ENCODE results near the gene WDR33.
"Not testable (repeated sequence)": the region's sequence is repeated elsewhere in the genome, so short reads cannot be mapped to it uniquely, and the experiment has no call there.

The WDR33 gene

DNA sequence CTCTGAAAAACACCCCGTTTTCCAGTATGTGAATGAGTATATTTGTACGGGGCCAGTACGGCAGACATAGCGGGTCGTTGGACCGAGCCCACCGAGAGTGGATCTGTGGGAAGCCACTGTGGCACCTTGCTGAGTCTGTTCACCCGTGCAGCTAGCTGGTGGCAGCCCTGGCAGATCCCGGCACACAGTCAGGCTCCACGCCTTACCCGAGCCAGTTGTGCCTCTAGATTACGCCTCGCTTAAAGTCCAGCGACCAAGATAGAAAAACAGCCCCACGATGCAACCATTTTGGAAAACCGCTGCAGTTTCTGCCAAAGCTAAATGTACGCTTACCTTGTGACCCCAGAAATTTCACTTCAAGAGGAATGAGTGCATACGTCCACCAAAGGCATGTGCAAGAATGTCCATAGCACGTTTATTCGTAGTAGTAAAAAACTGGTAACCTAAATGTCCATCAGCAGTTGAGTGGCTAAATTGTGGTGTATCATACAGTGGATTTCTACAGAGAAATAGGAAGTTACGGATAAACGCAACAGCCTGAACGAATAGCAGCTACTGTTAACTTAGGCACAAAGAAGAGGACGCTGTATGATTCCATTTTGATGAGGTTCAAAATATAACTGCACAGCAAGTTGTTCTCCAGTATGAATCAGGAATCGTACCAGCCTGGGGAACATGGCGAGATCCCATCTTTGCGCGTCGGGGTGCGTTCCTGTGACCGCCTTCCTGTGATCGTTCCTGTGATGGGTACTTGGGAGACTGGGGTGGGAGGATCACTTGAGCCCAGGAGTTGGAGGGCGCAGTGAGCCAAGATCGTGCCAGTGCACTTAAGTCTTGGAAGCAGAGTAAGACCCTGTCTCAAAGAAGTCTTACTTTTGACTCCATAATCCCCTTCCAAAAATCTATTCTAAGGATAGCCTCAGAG lies 688 bp upstream of the WDR33 start:
- DNase-seq (ENCODE audit: extremely low read depth in 1 of 2, low read depth in 1 of 2), result no peak

DNA sequence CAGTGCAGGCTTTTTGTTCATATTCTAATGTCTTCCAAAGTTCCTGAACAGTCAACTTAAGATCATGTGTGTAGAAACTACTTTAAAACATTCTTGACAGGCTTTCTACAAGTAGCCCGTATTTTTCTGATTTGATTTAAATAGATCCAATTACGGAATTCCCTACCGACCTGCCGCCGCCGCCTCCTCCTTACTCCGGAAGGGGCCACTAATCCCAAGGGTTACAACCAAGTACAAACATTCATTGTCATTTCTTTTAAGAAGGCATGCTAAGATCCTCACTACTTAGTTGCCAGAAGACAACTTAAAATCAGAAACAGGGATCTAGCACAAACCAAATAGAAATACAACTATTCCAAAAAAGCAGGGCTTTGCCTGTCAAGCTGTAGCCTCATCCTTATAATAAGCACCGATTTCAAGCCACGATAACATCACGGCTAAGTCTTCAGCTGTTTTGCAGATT lies 784 bp downstream of the WDR33 start:
- DNase-seq (ENCODE audit: extremely low read depth in 1 of 2, low read depth in 1 of 2), result no peak

DNA sequence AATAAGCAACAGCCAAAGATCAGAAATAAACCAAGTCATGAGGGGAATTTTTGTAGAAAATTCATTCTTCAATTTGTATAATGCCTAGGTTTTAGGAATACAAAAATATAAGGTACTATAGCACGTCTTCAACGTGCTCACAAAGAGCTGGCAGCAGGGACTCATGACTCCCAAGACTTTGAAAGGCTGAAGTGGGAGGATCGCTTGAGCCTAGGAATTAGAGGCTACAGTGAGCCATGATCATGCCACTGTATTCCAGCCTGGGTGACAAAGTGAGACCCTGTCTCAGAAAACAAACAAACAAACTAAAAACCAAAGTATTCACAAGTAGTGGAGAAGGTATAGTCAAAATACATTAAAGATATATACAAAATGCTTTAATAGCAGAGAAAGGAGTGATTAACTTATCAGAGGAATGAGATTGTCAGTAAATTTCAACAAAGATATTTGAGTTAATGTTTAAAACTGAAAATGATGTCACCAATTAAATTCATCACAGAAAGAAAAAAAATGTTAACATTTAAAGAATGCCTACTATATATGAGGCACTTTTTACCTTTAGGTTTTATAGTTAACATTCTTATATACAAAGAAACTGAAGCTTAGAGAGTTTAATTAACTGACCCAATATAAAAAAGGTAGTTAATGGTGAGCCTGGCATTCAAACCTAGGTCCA lies 3.2 kb downstream of the WDR33 start:
- DNase-seq (ENCODE audit: extremely low read depth in 1 of 2, low read depth in 1 of 2), result no peak

DNA sequence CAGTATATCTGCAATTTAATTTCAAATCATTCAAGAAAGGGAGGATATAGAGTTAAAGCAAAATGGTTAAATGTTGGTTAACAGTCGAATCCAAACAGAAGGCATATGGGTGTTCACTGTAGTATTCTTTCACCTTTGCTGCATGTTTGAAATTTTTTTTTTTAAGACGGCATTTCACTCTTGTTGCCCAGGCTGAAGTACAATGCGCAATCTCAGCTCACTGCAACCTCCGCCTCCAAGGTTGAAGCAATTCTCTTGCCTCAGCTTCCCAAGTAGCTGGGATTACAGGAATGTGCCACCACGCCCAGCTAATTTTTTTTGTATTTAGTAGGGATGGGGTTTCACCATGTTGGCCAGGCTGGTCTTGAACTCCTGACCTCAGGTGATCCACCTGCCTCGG lies 4.1 kb downstream of the WDR33 start:
- not testable (repeated sequence) for DNase-seq (ENCODE audit: extremely low read depth in 1 of 2, low read depth in 1 of 2)

DNA sequence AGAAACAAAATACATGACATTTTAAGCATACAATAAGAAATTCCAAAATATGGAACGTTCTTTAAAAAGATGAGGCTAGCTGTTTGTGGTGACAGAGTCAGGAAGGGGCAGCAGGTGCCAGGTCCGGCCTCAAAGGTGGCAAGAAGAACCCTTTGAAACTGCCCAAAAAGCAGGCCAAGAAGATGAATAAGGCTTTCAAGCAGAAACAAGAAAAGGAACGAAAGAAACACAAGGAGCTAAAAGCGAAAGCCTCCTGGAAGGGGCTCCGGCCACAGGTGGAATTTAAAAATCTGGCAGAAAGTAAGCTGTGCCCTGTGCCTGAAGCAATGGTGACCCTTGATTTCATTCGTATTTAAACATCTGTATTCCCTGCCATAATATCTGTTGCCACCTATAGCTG lies 5.5 kb downstream of the WDR33 start:
- no peak for DNase-seq (ENCODE audit: extremely low read depth in 1 of 2, low read depth in 1 of 2)

DNA sequence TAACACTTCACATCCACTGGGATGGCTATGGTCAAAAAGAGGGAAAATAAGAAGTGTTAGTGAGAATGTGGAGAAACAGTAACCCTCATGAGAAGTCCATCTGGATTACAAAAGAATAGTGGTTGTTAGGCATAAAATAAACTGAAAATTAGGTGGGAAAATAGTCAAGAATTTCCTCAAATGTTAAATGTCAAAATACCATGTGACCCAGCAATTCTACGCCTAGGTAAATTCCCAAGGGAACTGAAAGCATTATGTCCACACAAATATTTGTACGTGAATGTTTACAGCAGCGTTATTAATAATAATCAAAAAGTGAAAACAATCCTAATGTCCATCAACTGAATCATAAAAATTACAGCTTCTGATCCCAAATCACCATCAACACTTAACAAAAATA lies 11.0 kb downstream of the WDR33 start:
- DNase-seq (ENCODE audit: extremely low read depth in 1 of 2, low read depth in 1 of 2), result no peak

DNA sequence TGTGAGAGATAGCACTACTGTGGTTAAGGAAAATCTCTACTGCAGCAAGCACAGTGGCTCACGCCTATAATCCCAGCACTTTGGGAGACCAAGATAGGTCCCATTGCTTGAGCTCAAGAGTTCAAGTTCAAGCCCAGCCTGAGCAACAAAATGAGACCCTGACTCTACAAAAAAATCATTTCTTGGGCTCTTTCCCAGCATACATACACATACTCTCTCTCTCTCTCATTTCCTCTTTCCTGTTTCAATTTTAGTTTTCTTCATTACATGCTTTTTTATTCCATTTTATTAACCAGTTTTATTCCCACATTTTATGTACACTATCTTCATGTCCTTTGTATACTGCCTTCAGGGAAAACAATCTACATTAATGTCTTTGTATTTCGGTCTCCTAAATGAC lies 14.6 kb downstream of the WDR33 start:
- no peak for DNase-seq (ENCODE audit: extremely low read depth in 1 of 2, low read depth in 1 of 2)

DNA sequence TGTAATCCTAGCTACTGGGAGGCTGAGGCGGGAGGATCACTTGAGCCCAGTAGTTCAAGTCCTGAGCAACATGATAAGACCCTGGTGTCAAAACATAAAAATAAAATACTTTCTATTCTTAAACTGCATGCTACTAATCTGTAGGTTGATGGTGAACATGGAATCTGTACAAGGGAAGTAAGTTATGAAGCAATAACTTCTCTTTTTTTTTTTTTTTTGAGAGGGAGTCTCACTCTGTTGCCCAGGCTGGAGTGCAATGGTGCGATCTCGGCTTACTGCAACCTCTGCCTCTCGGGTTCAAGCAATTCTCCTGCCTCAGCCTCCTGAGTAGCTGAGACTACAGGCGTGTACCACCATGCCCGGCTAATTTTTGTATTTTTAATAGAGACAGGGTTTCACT lies 16.1 kb downstream of the WDR33 start:
- DNase-seq (ENCODE audit: extremely low read depth in 1 of 2, low read depth in 1 of 2), result not testable (repeated sequence)

DNA sequence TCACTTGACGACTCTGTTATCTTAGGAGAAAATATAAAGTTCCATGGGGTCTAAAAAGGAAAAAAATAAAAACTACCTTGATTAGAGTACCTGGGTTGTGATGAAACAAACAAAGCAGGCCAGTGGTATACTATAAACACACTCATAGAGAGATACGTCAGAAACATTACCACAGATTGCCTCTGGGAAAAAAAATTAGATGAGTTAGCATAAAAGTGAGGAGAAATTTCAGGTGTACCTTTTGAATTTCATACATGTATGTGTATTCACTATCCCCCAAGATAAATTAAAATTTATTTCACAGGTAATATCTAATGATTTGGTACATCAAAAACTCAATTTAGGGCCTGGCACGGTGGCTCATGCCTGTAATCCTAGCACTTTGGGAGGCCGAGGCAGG lies 18.2 kb downstream of the WDR33 start:
- DNase-seq (ENCODE audit: extremely low read depth in 1 of 2, low read depth in 1 of 2), result no peak

DNA sequence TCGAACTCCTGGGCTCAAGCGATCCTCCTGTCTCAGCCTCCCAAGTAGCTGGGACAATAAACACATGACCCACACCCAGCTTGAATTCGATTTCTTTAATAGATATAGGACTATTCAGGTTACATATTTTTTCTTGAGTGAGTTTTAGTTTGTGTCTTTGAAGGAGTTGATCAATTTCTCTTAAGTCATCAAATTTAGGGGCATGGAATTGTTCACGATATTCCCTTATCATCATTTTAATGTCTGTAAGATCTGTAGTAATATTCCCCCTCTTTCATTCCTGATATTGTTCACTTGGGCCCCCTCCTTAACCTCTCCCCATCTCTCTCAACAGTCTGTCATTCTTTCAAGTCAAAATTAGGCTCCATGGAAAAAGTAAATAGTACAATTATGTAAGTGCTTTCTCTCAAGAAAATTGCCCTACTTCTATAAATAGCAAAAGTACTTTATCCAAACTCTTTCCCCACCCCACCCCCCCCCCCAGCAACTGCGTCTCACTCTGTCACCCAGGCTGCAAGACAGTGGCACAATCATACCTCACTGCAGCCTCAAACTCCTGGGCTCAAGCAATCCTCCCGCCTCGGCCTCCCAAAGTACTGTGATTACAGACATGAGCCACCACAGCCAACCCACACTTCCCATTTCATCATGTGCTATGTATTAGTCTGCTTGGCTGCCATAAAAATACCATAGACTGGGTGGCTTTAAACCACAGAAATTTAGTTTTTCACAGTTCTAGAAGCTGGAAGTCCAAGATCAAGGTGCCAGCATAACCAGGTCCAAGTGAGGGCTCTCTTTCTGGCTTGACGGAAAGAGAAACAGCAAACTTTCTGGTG lies 20.1 kb downstream of the WDR33 start:
- DNase-seq (ENCODE audit: extremely low read depth in 1 of 2, low read depth in 1 of 2), result no peak

DNA sequence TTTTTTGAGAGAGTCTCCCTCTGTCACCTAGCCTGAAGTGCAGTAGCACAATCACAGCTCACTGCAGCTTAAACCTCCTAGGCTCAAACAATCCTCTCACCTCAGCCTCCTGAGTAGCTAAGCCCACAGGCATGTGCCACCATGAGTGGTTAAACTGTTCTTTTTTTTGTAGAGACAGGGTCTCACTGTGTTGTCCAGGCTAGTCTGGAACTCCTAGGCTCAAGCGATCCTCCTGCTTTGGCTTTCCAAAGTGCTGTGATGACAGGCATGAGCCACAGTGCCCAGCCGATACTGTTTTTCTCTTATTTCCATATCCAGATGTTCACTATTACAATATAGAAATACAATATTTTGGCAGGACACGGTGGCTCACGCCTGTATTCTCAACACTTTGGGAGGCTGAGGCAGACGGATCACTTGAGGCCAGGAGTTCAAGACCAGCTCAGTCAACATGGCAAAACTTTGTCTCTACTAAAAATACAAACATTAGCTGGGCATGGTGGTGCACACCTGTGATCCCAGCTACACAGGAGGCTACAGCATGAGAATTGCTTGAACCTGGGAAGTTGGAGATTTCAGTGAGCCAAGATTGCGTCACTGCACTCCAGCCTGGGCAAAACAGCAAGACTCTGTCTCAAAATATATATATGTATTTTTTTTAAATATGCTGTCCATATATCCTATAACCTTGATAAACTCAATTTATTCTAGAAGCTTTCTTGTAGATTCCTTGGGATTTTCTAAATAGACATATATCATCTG lies 24.7 kb downstream of the WDR33 start:
- DNase-seq (ENCODE audit: extremely low read depth in 1 of 2, low read depth in 1 of 2), result no peak

DNA sequence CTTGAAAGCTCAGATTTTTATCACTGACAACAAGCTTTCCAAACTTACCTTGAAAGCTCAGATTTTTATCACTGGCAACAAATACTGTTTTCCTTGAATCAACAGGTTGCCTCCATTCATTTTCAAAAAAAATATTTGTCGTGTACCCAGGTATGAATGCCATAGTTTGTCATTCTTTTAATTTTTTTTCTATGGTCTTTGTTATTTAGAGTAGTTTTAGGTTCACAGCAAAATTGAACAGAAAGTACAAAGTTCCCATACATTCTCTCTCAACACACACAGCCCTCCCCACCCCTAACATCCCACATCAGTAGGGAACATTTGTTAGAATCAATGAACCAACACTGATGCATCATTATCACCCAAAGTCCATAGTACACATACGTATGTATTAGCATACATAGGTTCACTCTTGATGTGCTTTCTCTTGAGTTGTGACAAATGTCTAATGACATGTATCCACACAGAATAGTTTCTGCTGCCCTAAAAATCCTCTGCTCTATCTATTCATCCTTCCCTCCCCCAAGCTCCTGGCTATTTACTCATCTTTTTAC lies 25.9 kb downstream of the WDR33 start:
- DNase-seq (ENCODE audit: extremely low read depth in 1 of 2, low read depth in 1 of 2), result no peak

DNA sequence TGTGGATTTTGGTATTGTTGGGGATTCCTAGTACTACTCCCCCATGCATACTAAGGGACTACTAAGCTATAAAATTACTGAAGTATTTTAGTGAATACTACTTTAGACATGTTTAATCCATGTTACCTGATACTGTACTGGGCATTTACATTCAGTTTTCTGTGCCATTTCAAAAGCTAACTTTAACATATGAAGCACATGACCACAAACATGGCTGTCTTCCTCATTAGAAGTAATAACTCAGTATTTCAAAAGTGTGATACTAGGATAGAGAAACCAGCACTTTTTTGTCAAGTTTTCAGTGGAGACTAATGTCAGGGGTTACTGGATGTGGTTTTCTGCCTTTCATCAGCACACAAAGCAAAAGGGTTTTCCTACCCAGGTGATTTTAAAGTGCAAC lies 27.9 kb downstream of the WDR33 start:
- DNase-seq (ENCODE audit: extremely low read depth in 1 of 2, low read depth in 1 of 2), result no peak

DNA sequence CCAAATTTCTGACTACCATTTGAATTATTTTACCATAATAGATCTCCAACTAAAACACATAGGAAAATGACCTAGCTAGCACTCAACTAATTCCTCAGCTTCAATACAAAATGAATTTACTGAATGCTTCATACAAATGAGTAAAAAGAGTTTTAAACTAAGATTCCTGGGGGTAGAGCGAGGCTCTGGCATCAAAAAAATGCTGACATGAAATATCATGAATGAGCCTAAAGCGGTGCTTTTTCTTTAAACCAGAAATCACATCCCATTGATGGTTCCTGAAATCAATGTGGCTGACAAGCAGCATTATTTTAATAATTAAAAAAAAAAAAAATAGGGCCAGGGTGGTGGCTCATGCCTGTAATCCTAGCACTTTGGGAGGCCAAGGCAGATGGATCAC lies 32.1 kb downstream of the WDR33 start:
- DNase-seq (ENCODE audit: extremely low read depth in 1 of 2, low read depth in 1 of 2), result no peak

DNA sequence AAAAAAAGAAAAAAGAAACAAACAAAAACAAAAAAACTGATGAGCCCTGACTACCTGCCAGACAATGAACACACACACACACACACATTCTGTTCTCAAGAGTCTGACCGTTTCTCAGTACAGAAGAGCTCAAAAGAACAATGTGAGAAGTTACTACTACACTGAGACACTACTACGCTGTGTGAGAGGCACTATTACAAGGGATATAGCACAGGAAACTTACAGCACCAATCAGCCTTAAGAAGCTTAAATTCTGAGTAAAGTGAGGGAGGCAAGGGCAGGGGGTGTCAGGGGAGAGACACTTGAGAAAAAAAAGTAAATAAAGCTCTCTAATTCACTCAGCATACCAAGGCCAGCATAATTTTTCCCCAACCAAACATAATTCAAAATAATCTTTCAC lies 32.5 kb downstream of the WDR33 start:
- DNase-seq (ENCODE audit: extremely low read depth in 1 of 2, low read depth in 1 of 2), result no peak

DNA sequence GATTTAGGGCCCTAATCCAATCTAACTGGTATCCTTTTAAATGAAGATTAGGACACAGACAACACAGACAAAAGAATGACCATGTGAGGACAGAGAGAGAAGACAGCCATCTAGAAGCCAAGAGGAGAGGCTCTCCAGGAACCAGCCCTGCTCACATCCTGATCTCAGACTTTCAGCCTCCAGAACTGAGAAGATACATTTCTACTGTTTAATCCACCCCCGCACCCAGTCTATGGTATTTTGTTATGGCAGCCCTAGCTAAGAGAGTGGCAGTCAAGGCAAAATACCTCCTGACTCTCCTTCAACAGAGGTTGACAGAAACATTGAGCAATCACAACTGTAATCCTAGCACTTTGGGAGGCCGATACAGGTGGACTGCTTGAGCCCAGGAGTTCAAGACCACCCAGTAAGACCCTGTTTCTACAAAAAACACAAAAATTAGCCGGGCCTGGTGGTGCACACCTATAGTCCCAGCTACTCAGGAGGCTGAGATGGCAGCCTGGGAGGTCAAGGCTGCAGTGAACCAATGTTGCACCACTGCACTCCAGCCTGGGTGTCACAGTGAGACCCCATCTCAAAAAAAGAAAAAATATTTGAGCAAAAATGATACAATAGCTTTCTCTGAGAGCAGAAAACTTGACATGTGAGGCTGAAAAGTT lies 34.7 kb downstream of the WDR33 start:
- no peak for DNase-seq (ENCODE audit: extremely low read depth in 1 of 2, low read depth in 1 of 2)

DNA sequence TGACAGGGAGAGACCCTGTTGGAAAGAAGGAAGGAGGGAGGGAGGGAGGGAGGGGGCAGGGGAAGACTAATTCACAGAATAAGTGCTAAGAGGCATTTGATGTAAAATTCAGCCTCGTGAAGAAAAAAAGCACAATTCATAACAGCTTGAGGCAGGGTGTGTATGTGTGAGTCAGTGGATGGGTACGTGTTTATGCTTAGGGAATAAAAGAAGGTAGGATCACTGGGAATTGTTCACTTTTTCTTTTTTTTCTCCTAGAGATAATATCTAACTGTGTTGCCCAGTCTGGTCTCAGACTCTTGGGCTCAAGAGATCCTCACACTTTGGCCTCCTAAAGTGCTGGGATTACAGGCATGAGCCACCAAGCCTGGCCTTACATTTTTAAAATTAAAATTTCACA lies 39.2 kb downstream of the WDR33 start:
- no peak for DNase-seq (ENCODE audit: extremely low read depth in 1 of 2, low read depth in 1 of 2)

DNA sequence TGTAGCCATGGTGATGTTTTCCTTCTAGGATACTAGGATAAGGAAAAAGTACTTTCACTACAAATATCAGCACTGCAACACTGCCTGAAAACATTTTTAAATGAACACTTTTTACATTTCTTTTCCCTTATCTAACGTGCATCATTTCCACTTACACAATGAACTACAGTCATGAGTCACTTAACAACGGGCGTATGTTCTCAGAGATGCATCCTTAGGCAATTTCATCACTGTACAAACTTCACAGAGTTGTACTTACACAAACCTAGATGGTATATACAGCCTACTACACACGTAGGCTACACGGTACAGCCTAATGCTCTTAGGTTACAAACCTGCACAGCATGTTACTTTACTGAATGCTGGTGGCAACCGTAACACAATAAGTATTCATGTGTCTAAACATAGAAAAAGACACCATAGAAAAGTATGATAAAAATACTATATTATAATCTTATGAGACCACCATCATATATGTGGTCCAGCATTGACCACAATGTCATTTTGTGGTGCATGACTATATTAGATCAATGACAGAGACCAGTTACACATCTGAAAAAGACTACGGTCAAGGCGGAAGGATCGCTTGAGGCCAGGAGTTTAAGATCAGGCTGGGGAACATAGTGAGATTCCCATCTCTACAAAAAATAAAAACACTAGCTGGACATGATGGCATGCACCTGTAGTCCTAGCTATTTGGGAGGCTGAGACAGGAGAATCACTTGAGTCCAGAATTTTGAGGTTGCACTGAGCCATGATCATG lies 39.8 kb downstream of the WDR33 start:
- DNase-seq (ENCODE audit: extremely low read depth in 1 of 2, low read depth in 1 of 2), result no peak

DNA sequence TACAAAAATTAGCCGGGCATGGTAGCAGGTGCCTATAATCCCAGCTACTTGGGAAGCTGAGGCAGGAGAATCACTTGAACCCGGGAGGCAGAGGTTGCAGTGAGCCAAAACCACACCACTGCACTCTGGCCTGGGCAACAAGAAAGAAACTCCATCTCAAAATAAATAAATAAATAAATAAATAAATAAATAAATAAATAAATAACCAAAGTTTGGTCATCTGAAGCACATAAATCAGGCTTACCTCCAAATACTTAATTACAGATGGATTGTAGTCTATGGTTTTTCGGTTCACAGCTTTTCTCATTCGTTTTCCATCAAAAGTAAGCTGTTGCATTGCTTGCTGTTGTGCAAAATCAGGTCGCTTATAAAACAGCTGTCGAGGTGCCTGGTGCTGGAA lies 40.4 kb downstream of the WDR33 start:
- DNase-seq (ENCODE audit: extremely low read depth in 1 of 2, low read depth in 1 of 2), result not testable (repeated sequence)

Data from activated CD8-positive, alpha-beta memory T cell treated with anti-CD3 and anti-CD28 coated beads for 1 hour (primary cell).